Muscle of arm (tissue), 12 donors: Measurements from ENCODE around the gene MRPL43. TPM values are rescaled to one million over a fixed set of nuclear protein-coding genes. Genes with fewer than 3 reads are reported as not detected.
"Not testable (repeated sequence)": the region's sequence is repeated elsewhere in the genome, so short reads cannot be mapped to it uniquely, and the experiment has no call there.

Source experiments
- DNase-seq: peaks from one replicate; pipeline ENCODE4 v3.0.0-alpha.2; 2013
- polyA plus RNA-seq, 12 donors: library from polyadenylated mRNA; unstranded; fragments of 120-200 nt; gene quantifications; one replicate each; pipeline ENCODE4 v1.2.1, GENCODE V29; 2013; ENCODE audit not compliant: insufficient read length in 12 of 12

MRPL43 gene
- polyA plus RNA-seq, 12 donors = 51.2 to 82.6 (median 60.8) TPM; not detected in 1

DNA sequence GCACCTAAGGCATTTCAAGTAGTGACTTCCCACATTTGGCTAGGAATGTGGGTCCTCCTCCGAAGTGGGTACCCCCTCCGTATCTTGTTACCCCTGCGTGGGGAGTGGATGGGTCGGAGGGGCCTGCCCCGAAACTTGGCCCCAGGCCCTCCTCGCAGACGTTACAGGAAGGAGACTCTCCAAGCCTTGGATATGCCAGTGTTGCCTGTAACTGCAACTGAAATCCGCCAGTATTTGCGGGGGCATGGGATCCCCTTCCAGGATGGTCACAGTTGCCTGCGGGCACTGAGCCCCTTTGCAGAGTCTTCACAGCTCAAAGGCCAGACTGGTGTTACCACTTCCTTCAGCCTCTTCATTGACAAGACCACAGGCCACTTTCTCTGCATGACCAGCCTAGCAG is 869 bp upstream of the MRPL43 start:
- DNase-seq = no peak

GRCh38 chr10:100987685-100988049 is 370 bp upstream of the MRPL43 start:
- no peak for DNase-seq

GRCh38 chr10:100986623-100986951 is 710 bp downstream of the MRPL43 start:
- DNase-seq = no peak

DNA sequence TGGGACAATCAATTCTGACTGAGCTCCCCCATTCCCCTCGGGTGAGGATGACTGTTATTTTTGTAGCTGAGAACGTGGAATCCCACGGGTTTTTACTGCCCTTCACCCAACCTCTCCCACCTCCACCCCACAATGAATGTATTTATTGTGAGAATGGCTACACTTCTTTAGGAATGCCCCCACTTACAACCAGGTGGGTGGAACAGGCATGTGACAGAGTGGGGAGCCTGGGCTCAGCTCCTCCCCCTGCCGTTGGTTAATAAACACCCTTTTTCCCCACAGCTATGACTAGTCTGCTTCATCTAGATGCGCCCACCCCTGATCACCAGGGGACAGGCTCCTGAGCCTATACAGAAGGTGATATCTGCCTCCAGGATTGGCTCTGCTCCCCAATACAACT is 2.0 kb downstream of the MRPL43 start:
- no peak for DNase-seq

DNA sequence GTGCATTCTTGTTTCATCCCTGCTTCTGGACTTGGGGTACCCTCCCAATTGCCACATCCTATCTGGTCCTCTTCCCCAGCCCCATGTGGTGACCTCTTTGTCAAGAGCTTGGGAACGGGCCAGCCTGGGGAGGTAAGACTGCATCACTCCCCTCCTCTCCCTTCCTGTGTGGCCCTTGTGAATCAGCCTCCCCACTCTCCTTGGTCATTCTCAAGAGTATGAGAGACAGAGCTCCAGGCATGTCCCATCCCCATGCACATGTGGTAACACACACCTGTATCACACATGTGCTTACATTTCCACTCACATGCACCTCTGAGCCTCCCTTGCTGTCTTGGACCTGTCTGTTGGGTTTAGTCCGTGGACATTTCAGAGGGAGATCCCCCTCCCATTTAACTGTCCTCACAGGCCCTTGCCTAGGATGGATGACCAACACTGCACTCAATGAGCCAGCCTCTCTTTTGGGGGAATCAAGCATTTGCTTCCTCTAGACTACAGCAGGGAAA is 2.6 kb downstream of the MRPL43 start:
- DNase-seq = no peak

DNA sequence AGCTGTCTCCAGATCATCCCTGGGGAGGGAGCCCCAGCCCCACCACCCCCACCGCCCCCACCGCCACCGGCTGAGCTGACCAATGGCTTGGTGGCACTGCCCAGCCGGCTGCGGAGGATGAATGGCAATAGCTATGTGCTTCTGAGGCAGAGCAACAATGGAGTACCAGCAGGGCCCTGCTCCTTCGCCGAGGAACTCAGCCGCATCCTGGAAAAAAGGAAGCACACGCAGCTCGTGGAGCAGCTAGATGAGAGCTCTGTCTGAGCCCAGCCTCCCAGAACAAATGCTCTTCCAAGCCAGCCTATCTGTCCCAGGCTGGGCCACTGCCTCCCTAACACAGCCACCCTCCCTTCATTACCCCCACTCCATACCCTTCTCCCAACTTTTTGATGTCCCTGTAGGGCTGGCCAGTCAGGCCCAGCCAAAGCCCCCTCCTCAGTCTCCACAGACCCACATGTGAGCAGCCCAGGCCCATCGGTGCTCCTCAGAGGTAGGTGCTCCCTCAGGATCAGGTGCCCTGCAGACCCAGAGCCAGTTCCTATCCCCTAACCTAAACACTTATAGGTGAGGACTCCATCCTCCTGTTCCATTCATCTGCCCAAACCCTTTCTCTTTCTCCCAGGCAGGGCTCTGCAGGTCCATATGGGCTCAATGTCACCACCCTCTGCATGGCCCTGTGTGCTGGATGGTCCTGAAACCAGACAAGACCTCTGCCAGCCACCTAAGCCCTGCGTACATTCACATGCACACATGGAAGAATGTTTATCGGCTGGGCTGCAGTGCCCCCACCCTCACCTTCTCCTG is 3.2 kb downstream of the MRPL43 start:
- DNase-seq = no peak

DNA sequence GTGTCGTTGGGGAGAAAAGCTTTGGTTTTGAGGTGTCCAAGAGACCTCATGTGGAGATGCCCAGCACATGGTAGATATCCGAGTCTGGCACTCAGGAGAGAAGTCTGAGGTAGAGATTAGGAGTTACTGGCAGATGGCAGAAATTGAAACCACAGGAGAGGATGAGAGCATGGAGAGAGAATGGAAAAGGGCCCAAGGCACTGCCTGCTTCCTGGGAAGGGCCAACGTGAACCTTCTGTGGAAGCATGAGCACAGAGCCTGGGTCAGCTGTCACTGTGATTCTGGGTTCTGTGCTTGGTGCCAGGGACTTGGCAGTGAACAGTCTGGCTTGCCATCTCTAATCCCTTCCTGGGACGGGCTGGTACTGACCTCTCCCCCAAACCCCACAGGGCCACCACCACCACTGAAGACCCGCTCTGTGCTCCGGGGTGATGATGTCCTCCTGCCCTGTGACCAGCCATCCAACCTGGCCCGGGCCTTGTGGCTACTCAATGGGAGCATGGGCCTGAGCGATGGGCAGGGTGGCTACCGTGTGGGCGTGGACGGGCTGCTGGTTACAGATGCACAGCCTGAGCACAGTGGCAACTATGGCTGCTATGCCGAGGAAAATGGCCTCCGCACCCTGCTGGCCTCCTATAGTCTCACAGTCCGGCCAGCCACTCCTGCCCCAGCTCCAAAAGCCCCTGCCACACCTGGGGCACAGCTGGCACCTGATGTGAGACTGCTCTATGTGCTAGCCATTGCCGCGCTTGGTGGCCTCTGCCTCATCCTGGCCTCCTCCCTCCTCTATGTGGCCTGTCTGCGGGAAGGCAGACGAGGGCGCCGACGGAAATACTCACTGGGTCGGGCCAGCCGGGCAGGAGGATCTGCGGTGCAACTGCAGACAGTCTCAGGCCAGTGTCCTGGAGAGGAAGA is 4.1 kb downstream of the MRPL43 start:
- DNase-seq = no peak

GRCh38 chr10:100981178-100981772 is 6.0 kb downstream of the MRPL43 start:
- DNase-seq = no peak

DNA sequence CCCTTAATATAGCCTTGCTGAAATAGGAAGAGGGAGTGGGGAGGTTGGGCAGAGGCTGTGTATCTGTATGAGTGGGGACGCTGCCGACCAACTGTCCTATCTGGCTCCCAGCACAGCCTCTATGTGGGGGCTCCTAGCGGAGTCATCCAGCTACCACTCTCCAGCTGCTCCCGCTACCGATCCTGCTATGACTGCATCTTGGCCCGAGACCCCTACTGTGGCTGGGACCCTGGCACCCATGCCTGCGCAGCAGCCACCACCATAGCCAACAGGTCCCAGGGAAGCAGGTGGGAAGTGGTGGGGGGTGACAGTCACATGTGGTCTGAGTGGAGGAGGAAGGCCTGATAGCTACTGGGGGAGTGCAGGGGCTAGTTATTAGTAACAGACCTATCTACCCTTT is 6.6 kb downstream of the MRPL43 start:
- no peak for DNase-seq

DNA sequence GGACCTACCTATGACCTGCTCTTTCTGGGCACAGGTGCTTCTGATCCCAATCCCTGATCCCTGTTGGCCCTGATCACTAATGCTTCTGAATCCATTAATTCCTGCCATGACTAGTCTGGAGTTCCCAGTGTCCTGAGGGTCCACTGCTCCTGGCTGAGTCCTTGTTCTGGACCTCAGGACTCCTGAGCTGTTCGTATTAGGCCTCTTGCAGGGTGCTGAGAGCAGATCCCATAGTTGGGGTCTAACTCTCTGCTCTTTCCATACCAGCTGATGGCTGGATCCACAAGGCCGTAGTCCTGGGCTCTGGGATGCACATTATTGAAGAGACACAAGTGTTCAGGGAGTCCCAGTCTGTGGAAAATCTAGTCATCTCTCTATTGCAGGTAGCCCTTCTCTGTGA is 7.0 kb downstream of the MRPL43 start:
- DNase-seq = no peak

GRCh38 chr10:100979791-100980272 is 7.5 kb downstream of the MRPL43 start:
- DNase-seq = no peak

DNA sequence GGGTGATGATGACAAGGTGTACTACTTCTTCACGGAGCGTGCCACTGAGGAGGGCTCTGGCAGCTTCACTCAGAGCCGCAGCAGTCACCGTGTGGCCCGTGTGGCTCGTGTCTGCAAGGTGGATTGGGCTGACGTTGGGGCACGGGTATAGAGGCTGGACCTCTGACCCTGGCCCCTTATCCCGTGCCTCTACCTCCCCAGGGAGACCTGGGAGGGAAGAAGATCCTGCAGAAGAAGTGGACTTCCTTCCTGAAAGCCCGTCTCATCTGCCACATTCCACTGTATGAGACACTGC is 8.4 kb downstream of the MRPL43 start:
- DNase-seq = no peak

- DNase-seq = no peak
Measured at GRCh38 chr10:100978121-100978900, 9.0 kb downstream of the MRPL43 start.

DNA sequence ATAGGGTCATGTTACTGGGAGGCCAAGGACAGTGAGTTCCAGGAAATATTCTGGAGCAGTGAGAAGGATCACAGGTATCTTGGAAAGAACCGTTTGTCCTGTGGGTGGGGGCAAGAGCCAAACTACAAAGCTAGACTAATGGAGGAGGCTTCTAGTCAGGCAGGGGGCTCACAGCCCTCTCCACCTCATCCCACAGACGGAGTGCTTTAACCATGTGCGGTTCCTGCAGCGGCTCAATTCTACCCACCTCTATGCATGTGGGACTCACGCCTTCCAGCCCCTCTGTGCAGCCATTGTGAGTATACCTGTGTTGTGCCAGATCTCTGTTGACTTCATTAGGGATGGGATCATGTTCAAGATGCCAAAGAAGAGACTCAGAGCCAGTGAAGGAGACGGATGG is 9.9 kb downstream of the MRPL43 start:
- DNase-seq = no peak

DNA sequence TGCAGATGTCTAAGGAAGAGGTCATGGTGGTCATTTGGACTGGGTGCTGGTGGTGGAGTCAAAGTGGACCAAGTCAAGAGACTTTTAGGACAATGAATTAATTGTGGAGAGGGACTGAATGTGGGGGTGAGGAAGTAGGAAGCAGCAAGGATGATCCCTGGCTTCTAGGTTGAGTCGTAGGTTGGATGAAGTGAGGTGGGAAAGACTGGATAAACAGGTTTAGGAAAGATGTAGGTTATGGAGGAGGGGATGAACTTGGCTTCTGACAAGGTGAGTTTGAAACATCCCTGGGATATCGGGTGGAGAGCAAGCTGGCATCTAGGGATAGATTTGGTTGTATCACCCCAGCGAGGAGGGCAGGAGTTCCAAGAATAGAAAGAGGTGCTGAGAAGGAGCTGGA is 10.4 kb downstream of the MRPL43 start:
- DNase-seq = no peak

GRCh38 chr10:100975397-100975796 is 11.9 kb downstream of the MRPL43 start:
- DNase-seq = not testable (repeated sequence)

GRCh38 chr10:100972904-100973535 is 14.3 kb downstream of the MRPL43 start:
- DNase-seq = no peak

GRCh38 chr10:100972115-100972903 is 15.0 kb downstream of the MRPL43 start:
- no peak for DNase-seq

GRCh38 chr10:100970914-100971811 is 16.1 kb downstream of the MRPL43 start:
- DNase-seq = no peak
